Choroid plexus epithelial cell (primary cell): ENCODE data around the gene ATXN7L1.

Experiments used
- DNase-seq: peaks from one replicate; pipeline ENCODE4 v3.0.0-alpha.2; 2010; ENCODE audit warnings: low read depth
- H3K4me3 ChIP-seq: 2 replicates; pipeline ENCODE4 v1.5.1; 2011; ENCODE audit warnings: low read depth, mild to moderate bottlenecking, control low read depth, low read length, moderate library complexity
- CTCF ChIP-seq: conservative IDR thresholded peaks from 2 replicates; pipeline ENCODE4 v1.5.1; 2011; ENCODE audit warnings: low read depth, mild to moderate bottlenecking, control low read depth, inconsistent platforms, low read length, moderate library complexity

The ATXN7L1 gene

DNA sequence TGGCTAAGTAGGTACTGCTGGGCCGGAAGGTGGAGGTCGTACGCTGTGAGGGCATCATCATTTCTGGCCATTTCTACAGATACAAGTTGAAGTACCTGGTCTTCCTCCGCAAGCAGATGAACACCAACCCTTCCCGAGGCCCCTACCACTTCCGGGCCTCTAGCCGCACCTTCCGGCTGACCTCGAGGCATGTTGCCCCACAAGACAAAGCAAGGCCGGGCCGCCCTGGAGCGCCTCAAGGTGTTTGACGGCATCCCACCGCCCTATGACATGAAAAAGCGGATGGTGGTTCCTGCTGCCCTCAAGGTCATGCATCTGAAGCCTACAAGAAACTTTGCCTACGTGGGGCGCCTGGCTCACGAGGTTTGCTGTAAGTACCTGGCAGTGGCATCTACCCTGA is 56.8 kb downstream of the ATXN7L1 start:
- no peak for TF ChIP-seq CTCF
- no peak overlapping the region for H3K4me3 ChIP-seq
- no peak for DNase-seq

GRCh38 chr7:105816954-105817615 is 59.3 kb downstream of the ATXN7L1 start:
- H3K4me3 ChIP-seq = no peak overlapping the region
- no peak for TF ChIP-seq CTCF
- DNase-seq = no peak

DNA sequence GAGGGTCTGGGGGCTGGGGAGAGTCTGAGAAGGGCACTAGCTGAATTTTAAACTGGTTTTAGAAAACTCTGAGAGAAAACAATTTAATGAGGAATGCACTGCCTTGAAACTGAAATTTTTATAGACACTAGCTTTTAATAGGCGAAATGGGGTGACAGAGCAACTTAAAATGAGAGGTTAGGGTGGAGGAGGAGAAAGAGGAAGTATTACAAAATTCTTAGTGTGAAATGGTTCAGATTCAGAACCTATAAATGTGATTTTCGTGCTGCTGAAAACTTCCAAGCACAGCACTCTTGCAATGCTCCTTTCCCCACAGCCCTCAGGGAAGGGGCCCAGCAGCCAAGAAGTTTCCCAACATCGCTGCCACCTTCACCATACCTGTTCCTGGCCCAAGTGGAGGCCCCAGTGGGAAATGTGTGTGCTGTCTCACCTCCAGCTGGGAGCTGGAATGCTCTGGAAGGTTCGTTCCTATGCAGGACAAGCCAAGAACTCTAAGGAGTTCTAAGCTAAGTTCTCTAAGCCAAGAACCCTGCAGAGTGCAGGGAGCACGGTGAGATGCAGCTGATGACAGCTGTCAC is 60.0 kb downstream of the ATXN7L1 start:
- no peak overlapping the region for H3K4me3 ChIP-seq
- TF ChIP-seq CTCF = no peak
- no peak for DNase-seq

DNA sequence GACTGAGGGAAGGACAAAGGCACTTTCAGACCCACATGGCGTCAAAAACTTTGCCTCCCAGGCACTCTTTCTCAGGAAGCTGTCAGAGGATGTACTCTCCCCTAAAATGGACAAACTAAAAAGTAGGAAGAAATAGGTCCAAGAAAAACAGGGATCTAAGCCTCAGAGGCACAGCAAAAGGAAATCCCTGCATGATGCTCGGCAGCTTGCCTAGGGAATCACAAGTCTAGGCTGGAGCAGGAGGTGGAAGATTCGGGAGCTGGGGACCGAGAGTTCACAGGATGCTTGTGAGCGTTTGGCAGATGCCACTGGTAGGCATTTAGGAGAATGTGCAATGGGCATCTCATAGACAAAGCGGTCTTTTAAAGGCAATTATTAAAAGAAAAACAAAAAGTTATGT is 60.8 kb downstream of the ATXN7L1 start:
- no peak for DNase-seq
- H3K4me3 ChIP-seq = no peak overlapping the region
- no peak for TF ChIP-seq CTCF

GRCh38 chr7:105814481-105814880 is 61.9 kb downstream of the ATXN7L1 start:
- no peak overlapping the region for H3K4me3 ChIP-seq
- DNase-seq = no peak
- TF ChIP-seq CTCF = no peak

GRCh38 chr7:105811189-105811847 is 65.1 kb downstream of the ATXN7L1 start:
- DNase-seq = no peak
- TF ChIP-seq CTCF = no peak
- no peak overlapping the region for H3K4me3 ChIP-seq
